Measurements from ENCODE around the gene WDR7.

GRCh38 chr18:56835331-56835730 is 184.2 kb downstream of the WDR7 start:
- no peak for TF ChIP-seq CEBPB (IDR thresholded peaks at IDR 0.05; ENCODE audit: borderline replicate concordance in 1 of 2, low read depth in 2 of 2, low read length in 2 of 2)
- TF ChIP-seq ELK1 (IDR thresholded peaks at IDR 0.05; ENCODE audit: low read depth, low read length) = no peak
